HG03354 (cell line): ENCODE data around the gene ARRDC1.

Source experiments
- ATAC-seq: cut with Tn5 transposase; IDR thresholded peaks from one replicate; pipeline ENCODE4 v1.9.1; 2021; ENCODE audit warnings: mild to moderate bottlenecking; ENCODE audit not compliant: unreplicated experiment, poor library complexity, severe bottlenecking

ARRDC1 gene

GRCh38 chr9:137663584-137663983, 58.1 kb downstream of the ARRDC1 start:
- ATAC-seq, result no peak

GRCh38 chr9:137664676-137665075, 59.2 kb downstream of the ARRDC1 start:
- ATAC-seq, result no peak
